Endothelial cell of umbilical vein (primary cell): Measurements from ENCODE around the gene SYDE1. TPM values are rescaled to one million over a fixed set of nuclear protein-coding genes. Genes with fewer than 3 reads are reported as not detected.

ENCODE experiments used
- BruUV-seq: library from RNA; stranded (reverse); fragments of 400-500 nt; replicated peaks from 2 replicates; lab custom pipeline; 2021; lab: Mats Ljungman, UMichigan
- CTCF ChIA-PET: fragments of 300-600, 350-600 bp; sonication (Branson Sonifier 250); formaldehyde crosslinking; loops from one replicate; lab custom pipeline; 2021; ENCODE audit warnings: antibody characterized with exemption, inconsistent platforms; lab: Charles Lee
- POLR2A ChIA-PET: fragments of 300-600, 350-600 bp; sonication (Branson Sonifier 250); formaldehyde crosslinking; loops from one replicate; lab custom pipeline; 2021; ENCODE audit warnings: antibody characterized with exemption, inconsistent platforms; lab: Charles Lee
- DNase-seq: peaks from one replicate; pipeline ENCODE4 v3.0.0-alpha.2; 2011; ENCODE audit warnings: low read depth, low spot score
- FAIRE-seq: peaks from 2 replicates; lab custom pipeline; 2011; peaks lifted over from hg19 to GRCh38; lab: Jason Lieb, UNC
- H2AFZ ChIP-seq: 2 replicates; pipeline ENCODE4 v1.6.0; 2012; ENCODE audit warnings: low read depth, low read length, control low read depth, inconsistent platforms
- H3K27ac ChIP-seq: 2 replicates; pipeline ENCODE4 v1.5.1; 2011; ENCODE audit warnings: low read depth, mild to moderate bottlenecking, control low read depth, low read length, moderate library complexity; ENCODE audit not compliant: insufficient read depth
- H3K27me3 ChIP-seq, 2 experiments: 2 replicates each; pipeline versions ENCODE4 v1.6.0 to v1.6.1; 2011; ENCODE audit warnings: low read length in 2 of 2, mixed read lengths in 1 of 2; ENCODE audit not compliant: control insufficient read depth in 2 of 2, insufficient read depth in 2 of 2
- H3K36me3 ChIP-seq, 2 experiments: 2 replicates in 1 of 2; 3 replicates in 1 of 2; pipeline ENCODE4 v1.5.1; 2011; ENCODE audit warnings: low read length in 2 of 2, mild to moderate bottlenecking in 1 of 2, moderate library complexity in 1 of 2; ENCODE audit not compliant: control insufficient read depth in 2 of 2, insufficient read depth in 2 of 2; ENCODE audit errors: extremely low read depth in 1 of 2
- H3K4me1 ChIP-seq: 3 replicates; pipeline ENCODE4 v1.5.1; 2011; ENCODE audit warnings: mild to moderate bottlenecking, low read length; ENCODE audit not compliant: control insufficient read depth, insufficient read depth; ENCODE audit errors: extremely low read depth
- H3K4me2 ChIP-seq: 2 replicates; pipeline ENCODE4 v1.6.1; 2011; ENCODE audit warnings: low read length, control low read depth, mixed read lengths; ENCODE audit not compliant: insufficient read depth
- H3K4me3 ChIP-seq, 3 experiments: fragments of 200-600 bp in 1 of 3; sonication (generic), shearing (Covaris generic) in 1 of 3; replicated peaks in 1 of 3; 2 replicates each; pipeline ENCODE4 v1.5.1; 2011 to 2016; ENCODE audit warnings: control low read depth in 3 of 3, low read length in 3 of 3, mild to moderate bottlenecking in 2 of 3, inconsistent platforms in 1 of 3, low read depth in 1 of 3, moderate library complexity in 1 of 3; ENCODE audit not compliant: insufficient read depth in 1 of 3
- H3K79me2 ChIP-seq: 2 replicates; pipeline ENCODE4 v1.6.0; 2012; ENCODE audit warnings: low read length, inconsistent platforms; ENCODE audit not compliant: control insufficient read depth, insufficient read depth
- H3K9ac ChIP-seq: replicated peaks from 2 replicates; pipeline ENCODE3; 2011; ENCODE audit warnings: low read length, control low read depth; ENCODE audit not compliant: insufficient read depth; ENCODE audit errors: extremely low read depth
- H3K9me1 ChIP-seq: replicated peaks from 3 replicates; pipeline ENCODE4 v1.6.0; 2011; ENCODE audit warnings: mild to moderate bottlenecking, low read length; ENCODE audit not compliant: control insufficient read depth, insufficient read depth; ENCODE audit errors: extremely low read depth
- H3K9me3 ChIP-seq: replicated peaks from 2 replicates; pipeline ENCODE4 v1.5.1; 2012; ENCODE audit warnings: low read length, inconsistent platforms; ENCODE audit not compliant: control insufficient read depth, insufficient read depth
- H4K20me1 ChIP-seq: replicated peaks from 2 replicates; pipeline ENCODE3; 2011; ENCODE audit warnings: mild to moderate bottlenecking, low read length; ENCODE audit not compliant: control insufficient read depth, insufficient read depth; ENCODE audit errors: extremely low read depth
- EZH2 ChIP-seq: IDR thresholded peaks from 2 replicates; pipeline ENCODE4 v1.6.1; 2012; ENCODE audit warnings: borderline replicate concordance, low read depth, mild to moderate bottlenecking, moderate library complexity, low read length, inconsistent platforms; ENCODE audit not compliant: severe bottlenecking
- FOS ChIP-seq: IDR thresholded peaks from 2 replicates; pipeline ENCODE4 v1.6.1; 2011; ENCODE audit warnings: mild to moderate bottlenecking, low read length, moderate library complexity, borderline replicate concordance; ENCODE audit not compliant: insufficient read depth
- MYC ChIP-seq: IDR thresholded peaks from one replicate; pipeline ENCODE4 v1.6.1; 2011; ENCODE audit warnings: mild to moderate bottlenecking, low read depth, low read length
- dilution Hi-C: fragments of 300-500 bp; cut with MboI; formaldehyde crosslinking; loops from one replicate; pipeline ENCODE4 v1.15.0; 2019; ENCODE audit warnings: low sequenced_read_pairs; ENCODE audit not compliant: extremely low pct_ligation_motif_present
- intact Hi-C: fragments of 100-400 bp; cut with micrococcal nuclease; formaldehyde crosslinking; loops from one replicate; pipeline ENCODE4 v1.10.0; 2022
- polyA plus RNA-seq, 4 experiments: library from polyadenylated mRNA; depleted of rRNA in 3 of 4; stranded (reverse) in 3 of 4; unstranded in 1 of 4; fragments of >200 nt; gene quantifications; 2 replicates each; pipeline versions ENCODE4 v1.2.1 to v1.2.3, GENCODE V29; 2011 to 2012; ENCODE audit warnings: missing spikeins in 1 of 4
- total RNA-seq: library from RNA; stranded (reverse); gene quantifications from 2 replicates; pipeline ENCODE4 v1.2.3, GENCODE V29; 2021
- TF ChIP-seq, protein P1 (sequence below), 2 donors: IDR thresholded peaks; 1 replicate in 1 of 2; 2 replicates in 1 of 2; pipeline ENCODE4 v1.5.1; 2011; ENCODE audit warnings: low read length in 2 of 2, mild to moderate bottlenecking in 2 of 2, moderate library complexity in 2 of 2, control low read depth in 1 of 2, inconsistent platforms in 1 of 2, low read depth in 1 of 2; ENCODE audit not compliant: insufficient read depth in 1 of 2; ENCODE audit errors: extremely low read depth in 1 of 2
- TF ChIP-seq, protein P2 (sequence below): IDR thresholded peaks from 2 replicates; pipeline ENCODE4 v1.6.1; 2011; ENCODE audit not compliant: insufficient read depth, insufficient read length

SYDE1 gene
- total and polyA plus RNA-seq, 2 donors (not counting 3 experiments of a cell fraction or from before 2014, with no cell fraction given): 33.1 to 35.3 TPM

DNA sequence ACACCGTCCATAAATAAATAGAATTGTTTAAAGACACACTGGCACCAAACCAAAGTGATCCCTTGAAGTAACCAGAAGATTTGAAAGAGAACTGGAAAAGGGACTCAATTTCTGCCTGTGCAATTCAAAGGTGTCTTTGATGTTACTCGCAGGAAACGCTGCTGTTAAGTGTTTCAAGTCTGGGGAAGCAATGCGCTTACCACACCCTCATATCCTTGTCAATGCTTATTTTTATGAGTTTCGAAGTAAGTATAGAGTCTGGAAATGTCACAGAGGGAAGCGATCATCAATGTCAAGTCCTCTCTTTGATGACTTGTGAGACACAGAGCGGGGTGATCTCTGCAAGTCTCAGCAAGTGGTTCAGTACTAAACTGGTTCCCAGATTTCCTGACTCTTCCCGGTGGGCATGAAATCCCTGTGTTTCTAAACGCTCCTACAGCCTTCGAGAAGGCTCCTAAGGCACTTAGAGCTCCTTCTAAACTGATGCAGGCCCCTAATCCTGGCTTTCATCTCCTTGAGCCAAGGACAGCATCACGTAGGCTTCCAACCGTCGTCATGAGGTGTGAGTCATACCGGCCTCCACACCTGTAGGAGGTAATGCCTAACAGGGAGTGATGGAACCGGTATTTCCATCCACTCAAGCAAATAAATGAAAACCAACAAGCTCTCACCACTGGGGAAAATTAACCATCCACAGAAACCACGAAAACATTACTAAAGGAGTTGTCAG is 22.8 kb downstream of the SYDE1 start:
- Histone ChIP-seq H3K79me2 (no peaks in the 10 kb centered on the region), H2AFZ (no peak overlapping the region), H3K9ac (no peak overlapping the region), H3K9me3 (no peaks in the 10 kb centered on the region), H3K9me1 (no peaks in the 10 kb centered on the region), H3K36me3 (no peaks in the 10 kb centered on the region), H3K4me3 (no peak overlapping the region), H3K27ac (no peak overlapping the region), H4K20me1 (no peaks in the 10 kb centered on the region), H3K4me1 (peaks cover 3% of the 10 kb centered on the region), H3K27me3 (peaks cover 0 to 3% of the 10 kb centered on the region in 2 experiments), H3K4me2 (no peak overlapping the region)
- intact Hi-C loops: no loop called here
- dilution Hi-C loops: no loop called here
- TF ChIP-seq, protein P1, sequence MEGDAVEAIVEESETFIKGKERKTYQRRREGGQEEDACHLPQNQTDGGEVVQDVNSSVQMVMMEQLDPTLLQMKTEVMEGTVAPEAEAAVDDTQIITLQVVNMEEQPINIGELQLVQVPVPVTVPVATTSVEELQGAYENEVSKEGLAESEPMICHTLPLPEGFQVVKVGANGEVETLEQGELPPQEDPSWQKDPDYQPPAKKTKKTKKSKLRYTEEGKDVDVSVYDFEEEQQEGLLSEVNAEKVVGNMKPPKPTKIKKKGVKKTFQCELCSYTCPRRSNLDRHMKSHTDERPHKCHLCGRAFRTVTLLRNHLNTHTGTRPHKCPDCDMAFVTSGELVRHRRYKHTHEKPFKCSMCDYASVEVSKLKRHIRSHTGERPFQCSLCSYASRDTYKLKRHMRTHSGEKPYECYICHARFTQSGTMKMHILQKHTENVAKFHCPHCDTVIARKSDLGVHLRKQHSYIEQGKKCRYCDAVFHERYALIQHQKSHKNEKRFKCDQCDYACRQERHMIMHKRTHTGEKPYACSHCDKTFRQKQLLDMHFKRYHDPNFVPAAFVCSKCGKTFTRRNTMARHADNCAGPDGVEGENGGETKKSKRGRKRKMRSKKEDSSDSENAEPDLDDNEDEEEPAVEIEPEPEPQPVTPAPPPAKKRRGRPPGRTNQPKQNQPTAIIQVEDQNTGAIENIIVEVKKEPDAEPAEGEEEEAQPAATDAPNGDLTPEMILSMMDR (IDR thresholded peaks at IDR 0.05; ENCODE audit: extremely low read depth in 1 of 2, insufficient read depth in 1 of 2, low read depth in 1 of 2, low read length in 2 of 2): no peak
- TF ChIP-seq, protein P2, sequence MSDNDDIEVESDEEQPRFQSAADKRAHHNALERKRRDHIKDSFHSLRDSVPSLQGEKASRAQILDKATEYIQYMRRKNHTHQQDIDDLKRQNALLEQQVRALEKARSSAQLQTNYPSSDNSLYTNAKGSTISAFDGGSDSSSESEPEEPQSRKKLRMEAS: no peak
- TF ChIP-seq FOS (no peak), EZH2 (no peak), MYC (no peak)
- ChIA-PET POLR2A (no interaction called here), CTCF (interaction anchor here (0.8 kb wide), 1 partner anchor 29 kb away, joined by 3 read pairs; no protein-coding TSS in a partner anchor)
- no TSS peak for BruUV-seq
- FAIRE-seq (no peak), DNase-seq (no peak)
